Large intestine (tissue), 3 donors: ENCODE measurements around the gene BOLL. TPM values are rescaled to one million over a fixed set of nuclear protein-coding genes. Genes with fewer than 3 reads are reported as not detected.
"Not testable (repeated sequence)": the region's sequence is repeated elsewhere in the genome, so short reads cannot be mapped to it uniquely, and the experiment has no call there.

Experiments
- DNase-seq, 2 donors: peaks; one replicate each; pipeline versions ENCODE4 v3.0.0 to v3.0.0-alpha.2; 2013
- H3K27ac ChIP-seq: one replicate; pipeline ENCODE4 v1.5.1; 2013; ENCODE audit warnings: low read length
- H3K27me3 ChIP-seq: 2 replicates; pipeline ENCODE4 v1.6.1; 2013; ENCODE audit warnings: low read length; ENCODE audit not compliant: control insufficient read depth, insufficient read depth
- H3K36me3 ChIP-seq: 2 replicates; pipeline ENCODE4 v1.6.1; 2013; ENCODE audit warnings: low read length; ENCODE audit not compliant: control insufficient read depth, insufficient read depth
- H3K4me1 ChIP-seq: one replicate; pipeline ENCODE4 v1.6.1; 2013; ENCODE audit warnings: low read length; ENCODE audit not compliant: control insufficient read depth, insufficient read depth
- H3K4me3 ChIP-seq: one replicate; pipeline ENCODE4 v1.5.1; 2013; ENCODE audit warnings: low read length
- H3K9me3 ChIP-seq: one replicate; pipeline ENCODE4 v1.6.1; 2013; ENCODE audit warnings: mild to moderate bottlenecking, low read depth, low read length, moderate library complexity; ENCODE audit not compliant: control insufficient read depth
- WGBS: methylation state at CpG from one replicate; pipeline ENCODE4 v1.1.5; 2013; ENCODE audit warnings: low lambda C conversion rate; ENCODE audit not compliant: insufficient coverage; 5-methylcytosine and 5-hydroxymethylcytosine counted together
- polyA plus RNA-seq: library from polyadenylated mRNA; unstranded; fragments of 120-200 nt; gene quantifications from one replicate; pipeline ENCODE4 v1.2.1, GENCODE V29; 2013

BOLL gene
- polyA plus RNA-seq, 1 donor, result 0.09 TPM

DNA sequence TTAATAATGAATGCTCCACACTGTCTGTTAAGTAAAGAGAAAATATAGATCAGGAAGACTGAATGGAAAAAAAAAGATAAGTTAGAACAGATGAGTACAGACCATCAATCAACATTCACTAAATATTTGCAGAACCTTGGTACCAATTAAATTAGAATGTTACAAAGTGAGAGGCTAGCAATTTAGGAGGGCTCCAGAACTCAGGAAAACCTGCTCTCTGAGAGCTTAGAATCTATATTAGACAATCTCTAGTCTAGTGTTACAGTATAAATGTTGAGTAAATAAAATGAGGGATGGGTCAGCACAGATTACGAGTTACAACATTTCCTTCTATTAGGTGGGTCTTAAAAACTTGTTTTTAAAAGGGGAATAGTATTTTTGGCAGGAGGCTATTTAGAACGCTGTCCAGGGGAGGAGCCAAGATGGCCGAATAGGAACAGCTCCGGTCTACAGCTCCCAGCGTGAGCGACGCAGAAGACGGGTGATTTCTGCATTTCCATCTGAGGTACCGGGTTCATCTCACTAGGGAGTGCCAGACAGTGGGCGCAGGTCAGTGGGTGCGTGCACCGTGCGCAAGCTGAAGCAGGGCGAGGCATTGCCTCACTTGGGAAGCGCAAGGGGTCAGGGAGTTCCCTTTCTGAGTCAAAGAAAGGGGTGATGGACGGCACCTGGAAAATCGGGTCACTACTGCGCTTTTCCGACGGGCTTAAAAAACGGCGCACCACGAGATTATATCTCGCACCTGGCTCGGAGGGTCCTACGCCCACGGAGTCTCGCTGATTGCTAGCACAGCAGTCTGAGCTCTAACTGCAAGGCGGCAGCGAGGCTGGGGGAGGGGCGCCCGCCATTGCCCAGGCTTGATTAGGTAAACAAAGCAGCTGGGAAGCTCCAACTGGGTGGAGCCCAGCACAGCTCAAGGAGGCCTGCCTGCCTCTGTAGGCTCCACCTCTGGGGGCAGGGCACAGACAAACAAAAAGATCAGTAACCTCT lies 56.3 kb downstream of the BOLL start:
- H3K36me3 ChIP-seq, H3K4me1 ChIP-seq, H3K27me3 ChIP-seq, DNase-seq, H3K9me3 ChIP-seq, H3K4me3 ChIP-seq, H3K27ac ChIP-seq: not testable (repeated sequence)
- no CpG with 5 or more reads among the region's 32 CpGs for whole genome bisulfite sequencing

DNA sequence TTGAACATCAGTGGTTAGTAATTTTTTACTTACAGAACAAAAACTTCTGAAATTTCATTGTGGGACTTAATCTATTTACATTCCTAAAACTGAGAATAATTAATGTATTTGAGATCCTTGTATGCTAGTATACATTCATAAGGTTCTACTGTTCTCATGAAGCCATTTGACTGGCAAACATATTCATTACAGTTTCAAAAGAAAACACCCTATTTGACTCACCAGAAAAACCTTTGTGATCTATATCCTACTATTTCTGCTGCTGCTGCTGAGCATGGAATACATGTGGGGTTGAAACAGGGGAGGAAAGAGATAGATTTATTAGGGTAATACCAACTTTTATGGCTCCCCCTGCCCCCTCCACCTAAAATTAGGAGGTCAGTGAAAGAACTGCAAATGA lies 58.1 kb downstream of the BOLL start:
- Histone ChIP-seq H3K9me3 (no peaks in the 10 kb centered on the region), H3K27me3 (no peaks in the 10 kb centered on the region), H3K4me3 (no peak overlapping the region), H3K27ac (no peak overlapping the region), H3K36me3 (no peaks in the 10 kb centered on the region), H3K4me1 (no peaks in the 10 kb centered on the region)
- no peak for DNase-seq

DNA sequence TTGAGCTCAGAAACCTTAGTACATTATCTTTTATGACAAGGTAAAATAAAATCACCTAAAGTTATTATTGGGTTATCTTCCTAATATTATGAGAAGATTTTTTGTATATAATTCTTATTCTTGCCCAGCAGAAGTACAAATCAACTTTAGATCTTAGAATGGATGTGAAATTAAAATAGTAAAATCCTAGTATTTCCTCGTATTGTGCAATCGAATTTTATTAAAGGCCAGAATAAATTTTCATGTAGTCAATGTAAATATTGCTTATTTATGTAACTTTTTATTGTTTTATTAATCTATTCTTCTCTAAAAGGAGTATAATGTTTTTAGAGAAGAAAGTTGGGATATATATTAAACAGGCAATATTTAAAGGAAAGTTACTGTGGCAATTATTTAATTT lies 67.3 kb downstream of the BOLL start:
- 100% methylated on average over 2 of the region's 2 CpGs for WGBS
- DNase-seq, result no peak
- H3K4me1 ChIP-seq, result no peaks in the 10 kb centered on the region
- H3K36me3 ChIP-seq, result no peaks in the 10 kb centered on the region
- no peaks in the 10 kb centered on the region for H3K27me3 ChIP-seq
- H3K4me3 ChIP-seq, result no peak overlapping the region
- no peak overlapping the region for H3K27ac ChIP-seq
- H3K9me3 ChIP-seq, result no peaks in the 10 kb centered on the region

DNA sequence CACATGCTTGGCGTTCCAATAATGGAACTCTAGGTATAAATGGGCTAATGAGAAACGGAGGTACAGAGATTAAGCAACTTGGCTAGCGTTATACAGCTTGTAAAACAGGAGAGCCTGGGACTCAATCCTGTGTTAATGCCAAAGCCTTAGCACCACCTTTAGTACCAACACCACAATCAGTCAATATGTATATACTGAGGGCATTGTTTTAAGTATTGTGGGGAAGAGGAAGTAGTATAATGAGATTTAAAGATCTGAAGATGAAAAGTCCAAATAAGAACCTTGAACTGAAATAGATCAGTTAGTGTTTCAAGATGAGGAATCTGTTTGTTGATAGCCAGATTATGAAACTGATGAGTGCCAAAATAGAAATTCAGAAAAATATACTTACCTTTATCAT lies 71.8 kb downstream of the BOLL start:
- no peak for DNase-seq
- 100% methylated on average over 1 of the region's 3 CpGs for WGBS
- no peak overlapping the region for H3K27ac ChIP-seq
- no peak overlapping the region for H3K4me3 ChIP-seq
- H3K9me3 ChIP-seq, result no peaks in the 10 kb centered on the region
- peaks cover 3% of the 10 kb centered on the region for H3K36me3 ChIP-seq
- H3K27me3 ChIP-seq, result no peaks in the 10 kb centered on the region
- H3K4me1 ChIP-seq, result no peaks in the 10 kb centered on the region

DNA sequence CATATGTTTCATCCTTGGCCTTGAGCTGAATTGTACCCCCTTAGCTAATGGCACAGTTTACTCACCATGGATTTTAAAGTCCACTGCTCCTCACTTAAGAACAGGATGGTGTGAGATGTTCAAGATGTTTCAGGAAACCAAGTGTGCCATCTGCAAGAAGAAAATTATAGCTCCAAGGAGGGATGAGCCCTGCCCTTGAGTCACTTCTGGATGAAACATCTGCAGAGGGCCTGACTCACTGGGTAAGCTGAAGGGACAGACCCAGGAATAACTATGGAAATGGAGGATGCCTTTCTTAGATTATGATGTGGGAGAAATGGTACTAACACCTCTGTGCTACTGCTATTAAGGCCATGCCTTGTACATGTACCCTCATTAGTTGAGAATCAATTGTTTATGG lies 73.5 kb downstream of the BOLL start:
- DNase-seq, result no peak
- peaks cover 3% of the 10 kb centered on the region for H3K36me3 ChIP-seq
- H3K27me3 ChIP-seq, result no peaks in the 10 kb centered on the region
- no peak overlapping the region for H3K4me3 ChIP-seq
- H3K9me3 ChIP-seq, result no peaks in the 10 kb centered on the region
- H3K27ac ChIP-seq, result no peak overlapping the region
- H3K4me1 ChIP-seq, result peaks cover 4% of the 10 kb centered on the region

DNA sequence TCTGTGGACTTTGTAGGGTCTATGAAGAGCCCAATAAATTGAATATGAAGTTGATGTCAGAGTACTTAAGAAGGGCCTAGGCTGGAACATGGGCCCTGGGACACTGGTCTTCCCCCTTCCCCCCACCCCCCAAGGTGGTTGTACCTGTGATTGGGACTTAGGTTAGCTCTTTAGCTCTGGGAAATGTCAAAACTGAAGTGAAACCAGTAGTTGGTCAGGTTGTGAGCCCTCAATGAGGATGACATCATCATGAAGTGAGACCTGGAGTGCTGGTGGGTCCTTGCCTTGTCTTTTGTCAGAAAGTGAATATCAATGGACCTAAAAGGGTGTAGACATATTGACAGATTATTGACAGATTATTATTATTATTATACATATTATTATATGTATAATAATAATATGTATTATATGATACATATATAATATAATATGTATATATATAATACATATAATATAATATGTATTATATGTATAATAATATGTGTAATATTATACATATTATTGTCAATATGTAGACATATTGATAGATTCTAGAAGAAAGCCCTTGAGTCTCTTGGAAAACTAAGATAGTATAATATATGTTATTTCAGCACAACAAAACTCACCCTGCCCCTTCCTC lies 74.6 kb downstream of the BOLL start:
- H3K36me3 ChIP-seq, result peaks cover 3% of the 10 kb centered on the region
- H3K4me1 ChIP-seq, result peaks cover 4% of the 10 kb centered on the region
- no peak for DNase-seq
- H3K27ac ChIP-seq, result no peak overlapping the region
- H3K4me3 ChIP-seq, result no peak overlapping the region
- no peaks in the 10 kb centered on the region for H3K27me3 ChIP-seq
- no peaks in the 10 kb centered on the region for H3K9me3 ChIP-seq

DNA sequence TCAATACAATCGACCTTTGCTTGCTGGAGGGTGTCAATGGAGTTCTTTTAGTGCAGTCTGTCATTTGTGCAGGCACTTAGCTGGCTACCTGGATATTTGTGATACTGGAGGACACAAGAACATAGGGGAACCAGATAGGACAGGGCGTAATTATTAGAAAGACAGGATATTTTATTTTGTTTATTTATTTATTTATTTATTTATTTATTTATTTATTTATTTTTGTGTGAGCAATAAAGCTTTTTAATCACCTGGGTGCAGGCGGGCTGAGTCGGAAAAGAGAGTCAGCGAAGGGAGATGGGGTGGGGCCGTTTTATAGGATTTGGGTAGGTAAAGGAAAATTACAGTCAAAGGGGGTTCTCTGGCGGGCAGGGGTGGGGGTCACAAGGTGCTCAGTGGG lies 76.0 kb downstream of the BOLL start:
- not testable (repeated sequence) for H3K4me3 ChIP-seq, H3K4me1 ChIP-seq, H3K9me3 ChIP-seq, H3K36me3 ChIP-seq, H3K27ac ChIP-seq, H3K27me3 ChIP-seq, DNase-seq
- WGBS, result 100% methylated on average over 2 of the region's 7 CpGs

DNA sequence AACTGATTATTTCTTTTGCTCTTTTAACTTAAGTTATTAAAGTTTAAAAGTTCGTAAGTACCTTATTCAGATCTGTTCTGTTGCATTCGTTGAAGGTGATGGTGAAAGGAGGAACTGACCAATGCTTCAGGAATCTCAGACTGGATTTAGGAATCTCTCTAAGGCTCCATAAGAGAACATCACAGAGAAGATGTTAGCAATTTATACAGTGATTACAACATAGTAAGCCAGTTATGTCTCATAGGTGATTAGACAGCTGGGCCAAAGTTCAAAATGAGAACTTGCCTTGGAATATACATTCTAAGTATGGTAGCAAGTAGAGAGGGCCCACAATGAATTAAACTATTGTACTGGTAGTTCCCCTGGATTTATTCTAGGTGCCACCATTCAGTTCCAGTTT lies 76.8 kb downstream of the BOLL start:
- no peaks in the 10 kb centered on the region for H3K9me3 ChIP-seq
- no peak overlapping the region for H3K27ac ChIP-seq
- WGBS, result 40% methylated on average over 1 of the region's 2 CpGs
- peaks cover 3% of the 10 kb centered on the region for H3K36me3 ChIP-seq
- no peak overlapping the region for H3K4me3 ChIP-seq
- H3K27me3 ChIP-seq, result no peaks in the 10 kb centered on the region
- peaks cover 4% of the 10 kb centered on the region for H3K4me1 ChIP-seq
- DNase-seq, result peak; percentile 20 to 59

DNA sequence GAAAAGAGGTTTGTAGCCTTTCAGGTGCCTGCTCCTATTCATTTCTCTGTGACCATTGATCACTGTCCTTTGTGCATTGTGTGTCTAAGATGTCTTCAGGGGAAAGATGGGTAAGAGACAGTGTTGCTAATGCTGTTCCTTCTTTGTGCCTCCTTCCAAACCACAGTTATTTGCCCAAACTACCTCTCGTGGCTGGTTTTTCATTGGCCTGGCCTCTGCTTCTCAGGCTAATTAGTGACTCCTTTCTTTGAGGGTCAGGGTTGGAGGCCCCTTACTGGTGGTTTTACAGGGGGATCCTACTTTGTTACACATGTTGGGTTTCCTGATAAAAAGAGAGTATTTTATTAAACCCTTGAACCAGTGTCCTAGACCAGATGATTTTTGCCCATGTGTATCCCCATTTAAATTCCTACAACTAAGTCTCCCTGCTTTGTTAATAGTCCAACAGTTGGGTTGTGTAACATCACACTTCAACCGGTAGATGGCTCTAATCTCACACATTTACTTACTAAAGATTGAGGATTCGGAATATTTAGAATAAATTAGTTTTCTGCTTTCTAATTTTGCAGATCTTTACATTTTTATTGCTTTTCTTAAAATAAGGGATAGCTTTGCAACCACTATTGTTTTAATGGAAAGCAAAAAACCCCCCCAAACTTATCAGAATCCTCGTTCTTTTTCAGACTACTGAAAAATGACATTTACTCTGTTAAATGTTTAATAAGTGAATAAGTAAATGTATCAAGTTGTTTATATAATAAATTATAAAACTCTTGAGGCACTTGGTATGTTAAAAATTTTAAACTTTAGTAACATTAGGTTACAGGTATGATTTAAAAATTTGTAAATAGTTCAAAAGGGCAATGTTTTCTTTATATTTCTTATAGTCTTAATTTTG lies 77.6 kb downstream of the BOLL start:
- Histone ChIP-seq H3K27me3 (no peaks in the 10 kb centered on the region), H3K4me3 (peak overlapping the region; percentile 3), H3K9me3 (no peaks in the 10 kb centered on the region), H3K4me1 (peaks cover 4% of the 10 kb centered on the region), H3K36me3 (peaks cover 3% of the 10 kb centered on the region), H3K27ac (no peak overlapping the region)
- 13% methylated on average over 4 of the region's 4 CpGs for WGBS
- peak in 1 of 2 donors; percentile 14 for DNase-seq

DNA sequence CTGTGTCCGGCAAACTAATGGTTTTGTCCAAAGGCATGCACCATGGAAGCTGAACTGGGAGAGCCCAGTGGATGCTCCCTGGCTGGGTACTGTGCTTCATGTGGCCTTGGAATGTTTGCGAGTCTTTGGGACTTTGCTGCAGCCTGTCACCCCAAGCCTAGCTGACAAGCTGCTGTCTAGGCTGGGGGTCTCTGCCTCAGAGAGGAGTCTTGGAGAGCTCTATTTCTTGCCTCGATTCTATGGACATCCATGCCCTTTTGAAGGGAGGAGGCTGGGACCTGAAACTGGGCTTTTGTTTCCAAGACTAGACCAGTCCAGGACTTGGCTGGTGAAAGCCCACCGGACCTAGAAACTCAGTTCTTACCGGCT lies 78.3 kb downstream of the BOLL start:
- Histone ChIP-seq H3K27ac (no peak overlapping the region), H3K4me1 (peaks cover 4% of the 10 kb centered on the region), H3K36me3 (peaks cover 3% of the 10 kb centered on the region), H3K27me3 (no peaks in the 10 kb centered on the region), H3K9me3 (no peaks in the 10 kb centered on the region), H3K4me3 (peak overlapping the region; percentile 91)
- WGBS, result 64% methylated on average over 2 of the region's 5 CpGs
- DNase-seq, result no peak
